HEK293T (cell line): ENCODE measurements around the gene CEND1.

ENCODE experiments used
- CTCF ChIA-PET: fragments of 350-600 bp; formaldehyde crosslinking; extraction: SDS; loops from one replicate; lab custom pipeline; 2021; ENCODE audit warnings: antibody characterized with exemption, inconsistent platforms; lab: Yijun Ruan, JAX
- POLR2A ChIA-PET: fragments of 350-600 bp; formaldehyde crosslinking; extraction: SDS; loops from one replicate; lab custom pipeline; 2020; ENCODE audit warnings: antibody characterized with exemption, inconsistent platforms; lab: Yijun Ruan, JAX
- DNase-seq: peaks from one replicate; pipeline ENCODE4 v3.0.0; 2012; ENCODE audit warnings: mixed read lengths; ENCODE audit errors: extremely low spot score
- ARNT ChIP-seq: fragments of 450-650 bp; IDR thresholded peaks from 2 replicates; pipeline ENCODE4 v1.6.1; 2017; ENCODE audit warnings: mild to moderate bottlenecking
- BHLHE40 ChIP-seq: fragments of 450-650 bp; IDR thresholded peaks from 2 replicates; pipeline ENCODE4 v1.6.1; 2016; ENCODE audit warnings: mild to moderate bottlenecking, moderate library complexity, borderline replicate concordance
- CTBP1 ChIP-seq: fragments of 450-650 bp; IDR thresholded peaks from 2 replicates; pipeline ENCODE4 v1.6.1; 2016; ENCODE audit warnings: borderline replicate concordance
- ELF4 ChIP-seq: fragments of 450-650 bp; IDR thresholded peaks from 2 replicates; pipeline ENCODE4 v1.6.1; 2017; ENCODE audit warnings: antibody characterized with exemption
- FOXA1 ChIP-seq: fragments of 450-650 bp; IDR thresholded peaks from 2 replicates; pipeline ENCODE4 v1.6.1; 2016; ENCODE audit warnings: mild to moderate bottlenecking
- FOXK2 ChIP-seq: fragments of 450-650 bp; IDR thresholded peaks from 2 replicates; pipeline ENCODE4 v1.6.1; 2016; ENCODE audit warnings: mild to moderate bottlenecking
- FOXM1 ChIP-seq: fragments of 450-650 bp; IDR thresholded peaks from 2 replicates; pipeline ENCODE4 v1.6.1; 2017; ENCODE audit warnings: mild to moderate bottlenecking, borderline replicate concordance
- HDGF ChIP-seq: fragments of 450-650 bp; IDR thresholded peaks from 2 replicates; pipeline ENCODE4 v1.6.1; 2017; ENCODE audit warnings: antibody characterized with exemption, borderline replicate concordance
- L3MBTL2 ChIP-seq: fragments of 450-650 bp; conservative IDR thresholded peaks from 2 replicates; pipeline ENCODE4 v1.6.1; 2016; ENCODE audit warnings: mild to moderate bottlenecking
- LEF1 ChIP-seq: fragments of 450-650 bp; IDR thresholded peaks from 2 replicates; pipeline ENCODE4 v1.6.1; 2017; ENCODE audit warnings: mild to moderate bottlenecking, borderline replicate concordance
- NFRKB ChIP-seq: fragments of 450-650 bp; IDR thresholded peaks from 2 replicates; pipeline ENCODE4 v1.6.1; 2016; ENCODE audit warnings: mild to moderate bottlenecking, moderate library complexity
- PKNOX1 ChIP-seq: fragments of 450-650 bp; IDR thresholded peaks from 2 replicates; pipeline ENCODE4 v1.6.1; 2016
- SP1 ChIP-seq: fragments of 450-650 bp; IDR thresholded peaks from 2 replicates; pipeline ENCODE4 v1.6.1; 2017
- SUZ12 ChIP-seq: fragments of 450-650 bp; IDR thresholded peaks from 2 replicates; pipeline ENCODE4 v1.6.1; 2016; ENCODE audit warnings: mild to moderate bottlenecking
- TARDBP ChIP-seq: fragments of 450-650 bp; IDR thresholded peaks from 2 replicates; pipeline ENCODE4 v1.6.1; 2016
- ZNF384 ChIP-seq: fragments of 450-650 bp; IDR thresholded peaks from 2 replicates; pipeline ENCODE4 v1.6.1; 2016

Gene CEND1

DNA sequence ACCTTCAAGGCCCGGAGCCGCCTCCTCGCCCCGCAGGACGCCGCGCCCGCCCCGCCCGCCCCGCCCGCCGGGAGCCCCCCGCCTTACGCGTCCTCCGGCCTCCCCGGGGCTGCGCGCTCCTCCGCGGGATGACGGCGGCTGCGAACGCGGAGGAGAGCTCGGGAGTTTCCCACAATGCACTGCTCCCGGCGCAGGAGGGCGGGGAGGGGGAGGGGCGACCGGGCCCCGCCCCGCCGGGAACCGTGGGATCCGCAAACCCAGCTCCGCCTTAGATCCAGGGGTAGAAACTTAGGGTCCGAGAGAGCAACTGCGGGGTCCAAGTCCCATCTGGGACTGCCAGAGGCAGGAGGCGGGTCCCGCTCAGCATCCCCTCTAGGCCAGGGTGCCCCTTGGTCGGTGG lies at the start of gene CEND1:
Gene CEND1 (minus strand): TSS at position 148 of the 400 bp plus-strand sequence. CDS start 1,514 bp downstream, outside the sequence.
- POLR2A ChIA-PET, result interaction anchor here (0.6 to 1.2 kb wide), 2 partner anchors 13 to 16 kb away, joined by 3 to 5 read pairs; no protein-coding TSS in a partner anchor
- TF ChIP-seq FOXA1, result no peak
- TF ChIP-seq ELF4, result no peak
- no peak for TF ChIP-seq BHLHE40
- TF ChIP-seq ARNT, result no peak
- no peak; the same call in 1 of the 2 replicates for TF ChIP-seq CTBP1
- no peak for TF ChIP-seq TARDBP
- TF ChIP-seq L3MBTL2, result no peak
- TF ChIP-seq ZNF384, result no peak
- TF ChIP-seq PKNOX1, result no peak
- TF ChIP-seq FOXM1, result no peak
- no peak for TF ChIP-seq NFRKB
- no peak for TF ChIP-seq SP1
- TF ChIP-seq LEF1, result no peak
- no peak for TF ChIP-seq SUZ12
- no peak for TF ChIP-seq HDGF
- TF ChIP-seq FOXK2, result no peak
- DNase-seq, result peak; percentile 48
- CTCF ChIA-PET, result interaction anchor here (0.5 kb wide), 1 partner anchor 12 kb away, joined by 3 read pairs; no protein-coding TSS in a partner anchor

- CTCF ChIA-PET, result no interaction called here
- TF ChIP-seq FOXA1 (no peak), L3MBTL2 (no peak), PKNOX1 (no peak), ZNF384 (no peak), SUZ12 (no peak), LEF1 (no peak), NFRKB (no peak), ARNT (no peak), BHLHE40 (no peak), TARDBP (no peak), FOXM1 (no peak), FOXK2 (no peak), HDGF (no peak), SP1 (no peak), CTBP1 (no peak)
- POLR2A ChIA-PET, result no interaction called here
- no peak for DNase-seq
Observed at GRCh38 chr11:839280-839623, 49.4 kb upstream of the CEND1 start.

- CTCF ChIA-PET, result no interaction called here
- no peak for DNase-seq
- POLR2A ChIA-PET, result interaction anchor here (0.9 to 1.5 kb wide), 2 partner anchors 20 to 29 kb away, joined by 3 read pairs; partner anchors contain the start of genes PNPLA2 and RPLP2
Observed at GRCh38 chr11:838441-839279, 48.8 kb upstream of the CEND1 start.

GRCh38 chr11:837990-838307 lies 48.1 kb upstream of the CEND1 start:
- no peak for DNase-seq
- POLR2A ChIA-PET, result interaction anchor here (0.9 to 1.5 kb wide), 2 partner anchors 19 to 29 kb away, joined by 3 read pairs; partner anchors contain the start of genes PNPLA2 and RPLP2
- CTCF ChIA-PET, result no interaction called here
- TF ChIP-seq ELF4, result no peak
- no peak for TF ChIP-seq SP1
- no peak for TF ChIP-seq HDGF
- TF ChIP-seq FOXM1, result no peak
- no peak for TF ChIP-seq BHLHE40
- TF ChIP-seq ARNT, result no peak
- TF ChIP-seq L3MBTL2, result no peak
- no peak for TF ChIP-seq FOXK2
- TF ChIP-seq LEF1, result no peak
- no peak for TF ChIP-seq FOXA1
- no peak for TF ChIP-seq CTBP1
- no peak for TF ChIP-seq NFRKB
- TF ChIP-seq SUZ12, result no peak
- no peak for TF ChIP-seq PKNOX1
- TF ChIP-seq TARDBP, result no peak
- TF ChIP-seq ZNF384, result no peak

More at GRCh38 chr11:838441-839279, 48.8 kb upstream of the CEND1 start:
- TF ChIP-seq ZNF384 (no peak), L3MBTL2 (peak; percentile 49), FOXM1 (no peak), ARNT (no peak)

- TF ChIP-seq SP1 (no peak), BHLHE40 (no peak), SUZ12 (no peak), FOXK2 (no peak), NFRKB (no peak), L3MBTL2 (no peak), ZNF384 (no peak), ARNT (no peak), LEF1 (no peak), HDGF (no peak), ELF4 (no peak), FOXM1 (no peak), PKNOX1 (no peak), CTBP1 (no peak), TARDBP (no peak)
- ChIA-PET POLR2A (interaction anchor here (0.9 to 1.5 kb wide), 2 partner anchors 18 to 28 kb away, joined by 3 read pairs; partner anchors contain the start of genes PNPLA2 and RPLP2), CTCF (interaction anchor here (0.7 kb wide), 1 partner anchor 41 kb away, joined by 3 read pairs; no protein-coding TSS in a partner anchor)
- DNase-seq, result no peak
Observed at GRCh38 chr11:837189-837989, 47.5 kb upstream of the CEND1 start.
